Measurements from ENCODE around the gene PLSCR3.

GRCh38 chr17:7380855-7381683, 13.3 kb downstream of the PLSCR3 start, which contains the start of gene TNK1:
- peak; percentile 76 for TF ChIP-seq POLR2A (IDR thresholded peaks at IDR 0.05; ENCODE audit: borderline replicate concordance, extremely low read depth, insufficient read depth, insufficient read length)
- TF ChIP-seq REST (IDR thresholded peaks at IDR 0.05; ENCODE audit: low read depth) = no peak
- no peak for TF ChIP-seq CTCF (IDR thresholded peaks at IDR 0.05 in 2 of 3, conservative IDR thresholded peaks at IDR 0.05 in 1 of 3; ENCODE audit: borderline replicate concordance in 1 of 3, insufficient read depth in 1 of 3, low read depth in 2 of 3, low read length in 2 of 3)
- no peak; the same call in 1 of the 2 replicates for TF ChIP-seq MAX (IDR thresholded peaks at IDR 0.05)
- TF ChIP-seq SP1 (IDR thresholded peaks at IDR 0.05; ENCODE audit: low read depth) = no peak
